GM15510 (cell line): ENCODE results near the gene TEAD3.

Experiments used
- POLR2A ChIP-seq: IDR thresholded peaks from 3 replicates; pipeline ENCODE4 v1.6.1; 2011; ENCODE audit warnings: borderline replicate concordance; ENCODE audit not compliant: insufficient read length; ENCODE audit errors: extremely low read depth

Gene TEAD3

GRCh38 chr6:35435074-35435837 is 61.6 kb downstream of the TEAD3 start:
- TF ChIP-seq POLR2A, result no peak

- no peak for TF ChIP-seq POLR2A
These were observed 64.6 kb downstream of the TEAD3 start for GRCh38 chr6:35432291-35432690.

- TF ChIP-seq POLR2A, result no peak
These were observed 67.4 kb downstream of the TEAD3 start for GRCh38 chr6:35429463-35429862.

- no peak for TF ChIP-seq POLR2A
These were observed 68.3 kb downstream of the TEAD3 start for GRCh38 chr6:35428421-35429149.

- no peak for TF ChIP-seq POLR2A
These were observed 69.0 kb downstream of the TEAD3 start for GRCh38 chr6:35427851-35428321.

GRCh38 chr6:35427435-35427834 is 69.4 kb downstream of the TEAD3 start:
- no peak for TF ChIP-seq POLR2A

- no peak for TF ChIP-seq POLR2A
These were observed 70.8 kb downstream of the TEAD3 start for GRCh38 chr6:35426074-35426473.

- no peak for TF ChIP-seq POLR2A
These were observed 71.6 kb downstream of the TEAD3 start for GRCh38 chr6:35425284-35425683.
